Dermis microvascular lymphatic vessel endothelial cell (primary cell): Measurements from ENCODE around the gene ADAMTS3. TPM values are rescaled to one million over a fixed set of nuclear protein-coding genes. Genes with fewer than 3 reads are reported as not detected.

Experiments used
- DNase-seq, 2 donors: peaks; one replicate each; pipeline versions ENCODE4 v3.0.0 to v3.0.0-alpha.2; 2010; ENCODE audit warnings: low read depth in 2 of 2
- total RNA-seq: library from RNA; depleted of rRNA; stranded (reverse); fragments of >200 nt; gene quantifications from 2 replicates; pipeline ENCODE4 v1.2.1, GENCODE V29; 2014

Gene ADAMTS3
- total RNA-seq, 1 donor from 2014 or later: 0.90 TPM

- peak; percentile 92 to 94 for DNase-seq
Measured at GRCh38 chr4:72418458-72418857, 150.6 kb downstream of the ADAMTS3 start.

- DNase-seq: no peak
Measured at GRCh38 chr4:72410158-72410557, 158.9 kb downstream of the ADAMTS3 start.

- DNase-seq: no peak
Measured at GRCh38 chr4:72408568-72408967, 160.5 kb downstream of the ADAMTS3 start.

- no peak for DNase-seq
Measured at GRCh38 chr4:72405417-72405816, 163.6 kb downstream of the ADAMTS3 start.

- no peak for DNase-seq
Measured at GRCh38 chr4:72397314-72397713, 171.7 kb downstream of the ADAMTS3 start.

- DNase-seq: peak in 1 of 2 donors; percentile 21
Measured at GRCh38 chr4:72394012-72394663, 174.9 kb downstream of the ADAMTS3 start.

GRCh38 chr4:72391281-72391680 lies 177.7 kb downstream of the ADAMTS3 start:
- DNase-seq: no peak

GRCh38 chr4:72390409-72390808 lies 178.6 kb downstream of the ADAMTS3 start:
- DNase-seq: peak; percentile 83 to 96

- no peak for DNase-seq
Measured at GRCh38 chr4:72388521-72388920, 180.5 kb downstream of the ADAMTS3 start.

GRCh38 chr4:72387959-72388358 lies 181.1 kb downstream of the ADAMTS3 start:
- DNase-seq: no peak

- no peak for DNase-seq
Measured at GRCh38 chr4:72383439-72383838, 185.6 kb downstream of the ADAMTS3 start.

GRCh38 chr4:72378901-72379300 lies 190.1 kb downstream of the ADAMTS3 start:
- no peak for DNase-seq

GRCh38 chr4:72377491-72378194 lies 191.4 kb downstream of the ADAMTS3 start:
- no peak for DNase-seq

- no peak for DNase-seq
Measured at GRCh38 chr4:72376901-72377300, 192.1 kb downstream of the ADAMTS3 start.

GRCh38 chr4:72375073-72375736 lies 193.8 kb downstream of the ADAMTS3 start:
- no peak for DNase-seq

GRCh38 chr4:72374159-72374558 lies 194.9 kb downstream of the ADAMTS3 start:
- no peak for DNase-seq

GRCh38 chr4:72366601-72367000 lies 202.4 kb downstream of the ADAMTS3 start:
- DNase-seq: no peak

- DNase-seq: no peak
Measured at GRCh38 chr4:72365981-72366380, 203.0 kb downstream of the ADAMTS3 start.

GRCh38 chr4:72365016-72365415 lies 204.0 kb downstream of the ADAMTS3 start:
- no peak for DNase-seq

GRCh38 chr4:72360075-72360474 lies 208.9 kb downstream of the ADAMTS3 start:
- no peak for DNase-seq

- no peak for DNase-seq
Measured at GRCh38 chr4:72358483-72358882, 210.5 kb downstream of the ADAMTS3 start.

GRCh38 chr4:72357908-72358307 lies 211.1 kb downstream of the ADAMTS3 start:
- no peak for DNase-seq

GRCh38 chr4:72352711-72353110 lies 216.3 kb downstream of the ADAMTS3 start:
- no peak for DNase-seq
